SIG-M5 treated with dmso at 0.1 percent for 504 hours (cell line): Measurements from ENCODE around the gene PPP4R3C.
"Not testable (repeated sequence)": the region's sequence is repeated elsewhere in the genome, so short reads cannot be mapped to it uniquely, and the experiment has no call there.

Experiments used
- DNase-seq: peaks from one replicate; lab custom pipeline; 2025; ENCODE audit not compliant: unreplicated experiment; lab: John Stamatoyannopoulos, UW

PPP4R3C gene

DNA sequence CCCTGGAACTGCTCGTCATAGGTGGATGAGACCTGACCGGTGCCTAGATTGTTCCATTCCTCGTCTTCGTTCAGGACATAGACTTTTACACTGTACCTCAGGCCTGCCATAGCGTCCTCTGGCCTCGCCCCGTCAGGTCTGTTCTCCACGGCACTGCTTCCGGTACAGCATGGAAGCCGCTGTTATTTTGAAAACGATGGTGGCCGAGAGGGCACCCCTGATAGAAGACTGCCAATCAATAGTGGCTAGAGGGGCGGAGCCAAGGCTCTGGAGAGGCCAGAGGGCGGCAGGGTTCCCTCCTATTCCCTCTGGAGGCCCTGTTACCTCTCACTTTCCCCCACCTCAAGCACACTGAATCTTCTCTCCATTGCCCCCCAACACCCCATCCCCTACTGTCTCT lies at the start of gene PPP4R3C:
PPP4R3C (minus strand) TSS at position 155 of the 400 bp plus-strand sequence; CDS start at position 110, 45 bp downstream.
- no peak for DNase-seq

DNA sequence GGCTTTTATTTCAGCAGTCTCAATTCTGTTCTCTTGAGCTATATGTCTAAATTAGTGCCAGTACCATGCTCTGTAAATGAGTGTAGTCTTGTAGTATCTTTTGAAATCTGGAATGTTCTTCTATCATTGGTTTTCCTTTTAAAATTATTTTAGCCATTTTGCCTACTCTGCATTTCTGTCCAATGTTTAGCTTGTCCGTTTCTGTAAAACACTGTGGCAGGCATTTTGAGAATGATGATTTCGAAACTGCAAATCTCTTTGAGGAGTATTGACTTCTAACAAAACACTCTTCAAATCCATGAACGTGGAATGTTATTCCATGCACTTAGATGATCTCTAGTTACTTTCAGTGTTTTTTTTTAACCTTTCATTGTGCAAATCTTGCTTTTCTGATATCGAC lies 28.3 kb upstream of the PPP4R3C start:
- DNase-seq: no peak

- no peak for DNase-seq
These were observed 2.9 kb upstream of the PPP4R3C start for GRCh38 chrX:27466051-27466450.

DNA sequence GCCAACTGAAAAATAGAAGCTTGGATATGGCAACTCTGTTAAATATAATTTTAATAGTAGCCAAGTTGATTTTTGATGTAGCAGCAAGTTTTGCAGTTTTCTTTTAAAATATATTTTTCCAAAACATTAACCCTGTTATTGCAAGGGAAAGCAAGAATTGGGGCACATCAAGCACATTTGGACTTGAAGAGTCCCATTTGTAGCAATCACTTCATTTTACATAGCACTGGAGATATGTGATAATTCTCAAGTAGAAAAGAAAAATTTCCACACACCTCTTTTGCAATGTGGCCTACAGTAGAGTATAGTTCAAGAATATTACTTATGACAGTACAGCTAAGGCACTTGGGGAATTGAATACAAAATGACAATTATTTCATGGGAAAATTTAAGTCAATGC lies 1.9 kb upstream of the PPP4R3C start:
- no peak for DNase-seq

- DNase-seq: not testable (repeated sequence)
These were observed 4.0 kb downstream of the PPP4R3C start for GRCh38 chrX:27459129-27459528.

- DNase-seq: not testable (repeated sequence)
These were observed 4.6 kb downstream of the PPP4R3C start for GRCh38 chrX:27458544-27458943.

DNA sequence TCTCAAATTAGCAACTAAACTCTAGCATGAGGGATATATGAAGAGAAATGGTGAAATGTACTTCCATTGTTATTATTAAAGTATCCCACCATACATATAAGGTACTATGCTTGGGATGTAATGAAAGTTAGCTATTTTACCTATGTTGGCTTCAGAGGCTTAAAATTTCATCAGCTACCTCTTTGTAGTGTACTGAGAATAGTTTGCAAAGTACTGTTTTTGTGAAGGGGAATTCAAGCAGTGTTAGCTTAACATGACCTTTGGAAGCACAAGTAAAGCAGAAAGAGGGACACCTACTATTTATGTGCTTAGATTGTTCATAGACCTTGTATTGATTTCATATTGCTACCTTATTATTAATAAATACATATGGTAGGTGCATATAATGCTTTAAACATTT lies 11.8 kb downstream of the PPP4R3C start:
- DNase-seq: no peak

DNA sequence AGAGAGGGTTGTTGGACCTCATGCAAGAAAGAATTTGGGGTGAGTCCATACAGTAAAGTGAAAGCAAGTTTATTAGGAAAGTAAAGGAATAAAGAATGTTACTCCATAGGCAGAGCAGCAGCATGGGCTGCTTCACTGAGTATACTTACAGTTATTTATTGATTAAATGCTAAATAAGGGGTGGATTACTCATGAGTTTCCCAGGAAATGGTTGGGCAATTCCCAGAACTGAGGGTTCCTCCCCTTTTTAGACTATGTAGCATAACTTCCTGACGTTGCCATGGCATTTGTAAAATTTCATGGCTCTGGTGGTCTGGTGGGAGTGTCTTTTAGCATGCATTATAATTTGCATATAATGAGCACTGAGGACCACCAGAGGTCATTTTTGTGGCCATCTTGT lies 16.7 kb downstream of the PPP4R3C start:
- no peak for DNase-seq

- DNase-seq: no peak
These were observed 17.7 kb downstream of the PPP4R3C start for GRCh38 chrX:27445438-27445837.

- no peak for DNase-seq
These were observed 18.8 kb downstream of the PPP4R3C start for GRCh38 chrX:27444093-27444908.

- not testable (repeated sequence) for DNase-seq
These were observed 20.7 kb downstream of the PPP4R3C start for GRCh38 chrX:27442392-27442791.

DNA sequence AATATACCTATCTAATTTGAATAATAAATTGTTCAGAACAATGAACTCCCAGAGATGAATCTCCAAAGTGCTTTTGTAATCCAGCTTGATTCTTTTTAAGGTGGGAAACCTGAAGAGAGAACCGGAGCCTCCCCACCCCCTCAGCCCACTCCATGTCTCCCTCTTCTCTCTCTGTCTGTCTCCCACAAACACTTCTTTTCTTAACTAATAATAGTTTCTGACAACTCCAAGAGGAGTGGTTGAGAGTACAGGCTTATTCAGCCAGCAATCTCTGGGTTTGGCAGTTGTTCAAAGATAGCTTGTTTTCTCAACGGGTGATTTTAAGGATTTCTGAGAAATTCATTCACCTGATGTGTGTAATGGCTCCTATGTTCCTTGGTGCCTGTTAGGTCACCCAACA lies 23.4 kb downstream of the PPP4R3C start:
- DNase-seq: no peak

- no peak for DNase-seq
These were observed 24.2 kb downstream of the PPP4R3C start for GRCh38 chrX:27438937-27439336.

- DNase-seq: no peak
These were observed 28.1 kb downstream of the PPP4R3C start for GRCh38 chrX:27435031-27435430.
